Superior temporal gyrus (tissue), 1 donor: ENCODE data around the gene MEIOSIN.
"Not testable (repeated sequence)": the region's sequence is repeated elsewhere in the genome, so short reads cannot be mapped to it uniquely, and the experiment has no call there.

Source experiments
- DNase-seq: peaks from one replicate; pipeline ENCODE4 v3.0.0-alpha.2; 2016; ENCODE audit errors: extremely low spot score

MEIOSIN gene, protein sequence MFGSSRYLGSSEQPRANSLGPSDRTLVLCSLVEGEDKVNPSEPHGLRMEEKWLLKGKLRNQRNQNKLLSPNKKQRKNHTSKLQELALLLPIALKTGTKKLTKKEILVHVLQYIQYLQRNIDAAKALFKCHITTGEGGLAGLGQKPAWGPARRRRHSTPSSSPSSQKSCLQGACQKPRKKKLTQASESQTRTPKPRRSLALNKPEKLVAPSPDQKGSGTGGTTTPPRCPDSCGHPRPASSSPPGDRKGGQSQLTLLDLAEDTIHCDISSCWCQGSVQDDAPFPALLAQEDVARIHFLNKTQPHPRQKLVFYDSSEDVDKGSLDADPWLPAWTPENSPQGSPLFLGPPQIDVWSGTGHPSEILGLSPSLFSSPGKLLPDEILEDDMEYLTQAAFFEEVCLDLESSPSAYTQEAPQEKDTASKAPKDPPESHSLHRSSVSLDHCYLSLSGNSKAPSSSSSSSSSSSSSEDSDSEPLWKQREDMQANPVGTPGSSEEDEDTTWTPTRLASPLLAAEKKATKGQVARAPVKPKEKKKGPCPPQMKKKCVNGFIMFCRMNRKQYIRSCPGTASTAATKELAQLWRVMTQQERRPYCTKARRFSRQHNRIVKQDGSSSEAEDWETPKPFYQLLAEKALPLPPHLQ

DNA sequence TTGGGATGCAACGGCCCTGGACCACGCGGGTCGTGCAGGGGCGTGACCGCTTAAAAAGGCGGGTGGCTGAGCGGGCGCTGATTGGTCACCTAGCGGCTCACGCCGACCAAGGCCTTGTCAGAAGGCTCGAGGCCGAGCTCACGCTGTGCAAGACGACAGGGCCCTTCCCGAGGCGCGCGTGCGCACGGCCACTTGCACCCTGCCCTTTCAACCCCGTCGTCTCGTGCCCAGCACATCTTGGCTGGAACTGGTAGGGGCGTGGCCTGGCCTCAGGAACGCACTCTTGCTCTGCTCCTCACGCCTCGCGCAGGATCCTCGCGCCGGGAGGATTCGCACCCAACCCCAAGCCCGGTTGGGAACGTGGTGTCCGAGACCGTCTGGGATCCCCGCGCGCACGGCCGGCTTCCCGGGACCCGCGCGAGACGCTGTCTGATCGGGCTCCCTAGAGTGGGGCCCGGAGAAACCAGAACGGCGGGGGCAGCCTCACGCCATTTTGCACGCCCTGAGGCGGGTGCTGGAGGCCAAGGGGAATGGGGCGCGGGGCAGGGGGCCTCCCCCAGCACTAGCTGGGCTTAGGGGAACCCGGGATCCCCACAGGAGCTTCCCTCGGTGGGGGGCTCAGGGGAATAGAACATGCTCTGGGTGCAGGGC is at the start of gene MEIOSIN:
MEIOSIN (plus strand) TSS at position 280 of the 651 bp plus-strand sequence. CDS start 1,938 bp downstream, outside the sequence.
- no peak for DNase-seq

DNA sequence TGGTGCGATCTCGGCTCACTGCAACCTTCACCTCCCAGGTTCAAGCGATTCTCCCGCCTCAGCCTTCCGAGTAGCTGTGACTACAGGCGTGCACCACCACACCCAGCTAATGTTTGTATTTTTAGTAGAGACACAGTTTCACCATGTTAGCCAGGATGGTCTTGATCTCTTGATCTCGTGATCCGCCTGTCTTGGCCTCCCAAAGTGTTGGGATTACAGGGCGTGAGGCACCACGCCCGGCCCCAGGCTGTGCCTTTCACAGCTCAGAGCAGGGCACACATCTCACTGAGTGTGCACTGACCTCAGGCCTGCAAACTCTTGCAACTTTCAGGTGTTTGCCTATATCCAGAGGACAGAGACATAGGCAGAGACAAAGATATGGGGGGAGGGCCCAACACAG is 48.2 kb upstream of the MEIOSIN start:
- not testable (repeated sequence) for DNase-seq

DNA sequence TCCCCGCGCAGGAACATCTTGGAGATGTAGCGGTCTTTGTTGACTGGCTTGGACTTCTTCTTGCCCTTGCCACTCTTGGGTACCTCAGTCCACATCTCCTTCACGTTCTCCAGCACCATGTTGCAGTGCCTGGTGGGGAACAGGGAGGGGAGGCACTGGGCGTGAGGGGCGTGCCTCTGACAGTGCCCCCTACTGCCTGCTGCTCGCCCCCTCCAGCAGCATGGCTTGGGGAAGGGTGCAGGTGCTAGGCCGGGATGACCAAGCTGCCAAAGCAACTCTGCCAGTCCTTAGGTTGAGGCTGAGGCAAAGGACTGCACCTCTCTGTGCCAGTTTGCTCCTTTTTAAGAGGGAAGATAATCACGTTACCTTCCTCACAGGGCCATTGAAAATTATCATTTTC is 45.6 kb upstream of the MEIOSIN start:
- no peak for DNase-seq

DNA sequence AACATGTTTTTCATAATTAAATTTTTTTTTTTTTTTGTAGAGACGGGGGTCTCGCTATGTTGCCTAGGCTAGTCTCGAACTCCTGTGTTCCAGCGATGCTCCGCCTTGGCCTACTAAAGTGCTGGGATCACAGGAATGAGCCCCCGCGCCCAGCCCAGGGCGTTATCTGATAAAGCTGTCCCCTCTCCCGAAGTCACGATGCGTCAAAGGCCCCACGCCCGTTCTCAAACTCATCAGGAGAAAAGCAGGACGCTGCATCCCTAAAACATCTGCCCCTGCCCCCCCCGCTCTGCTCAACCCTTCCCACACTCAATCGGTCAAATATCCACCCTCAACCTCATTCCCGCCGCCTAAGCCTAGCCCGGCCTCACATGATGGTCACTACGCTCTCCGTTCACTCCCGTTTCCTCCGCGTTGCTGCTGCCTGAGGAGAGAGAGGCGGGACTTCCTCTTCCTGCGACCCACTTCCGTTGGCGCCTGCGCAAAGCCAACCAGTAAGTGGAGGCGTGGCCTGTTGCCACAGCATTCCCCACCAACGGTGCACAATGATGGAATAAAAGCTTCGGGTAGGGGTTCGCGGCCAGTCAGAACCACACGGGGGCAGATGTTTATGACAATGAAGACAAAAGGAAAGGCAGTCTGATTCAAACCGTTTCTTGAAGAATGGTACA is 41.6 kb upstream of the MEIOSIN start, which contains the start of gene SNRPD2:
SNRPD2 (minus strand) TSS at position 438 of the 671 bp plus-strand sequence; CDS start at position 373, 65 bp downstream.
- peak; percentile 98 for DNase-seq

DNA sequence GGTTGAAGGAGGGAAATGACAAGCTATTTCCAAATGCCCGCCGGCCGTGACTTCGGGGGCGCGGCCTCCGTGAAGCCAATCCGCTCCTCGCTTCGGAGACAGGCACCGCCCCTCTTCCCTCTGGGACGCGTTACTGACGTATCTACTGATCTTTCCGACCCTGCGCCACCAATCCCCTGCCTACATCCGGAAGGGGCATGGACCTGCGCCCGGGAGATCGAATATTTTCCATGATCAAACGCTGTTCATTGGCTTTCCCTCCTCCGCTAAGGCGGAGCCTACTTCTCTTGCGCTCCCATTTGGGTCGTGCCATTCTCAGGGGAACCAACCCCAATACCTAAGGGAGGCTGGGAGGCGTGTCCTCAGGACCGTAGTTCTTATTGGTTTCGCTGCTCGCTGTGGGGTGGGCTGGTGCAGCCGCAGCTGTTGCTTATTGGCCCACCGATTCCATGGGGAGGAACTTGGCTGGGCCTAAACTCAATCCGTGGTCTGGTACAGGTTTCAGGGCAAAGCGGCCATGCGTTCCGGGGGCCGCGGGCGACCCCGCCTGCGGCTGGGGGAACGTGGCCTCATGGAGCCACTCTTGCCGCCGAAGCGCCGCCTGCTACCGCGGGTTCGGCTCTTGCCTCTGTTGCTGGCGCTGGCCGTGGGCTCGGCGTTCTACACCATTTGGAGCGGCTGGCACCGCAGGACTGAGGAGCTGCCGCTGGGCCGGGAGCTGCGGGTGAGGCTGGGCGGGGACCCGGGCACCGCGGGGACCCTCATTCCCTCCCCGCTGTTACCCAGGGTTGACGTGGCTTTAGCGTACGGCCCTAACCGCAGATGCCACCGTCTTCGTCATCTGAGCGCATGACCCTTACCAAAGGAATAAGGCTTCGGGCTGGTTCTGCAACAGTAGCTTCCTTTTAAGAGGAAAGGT is 40.8 kb upstream of the MEIOSIN start, which contains the start of gene QPCTL:
QPCTL (plus strand) TSS at position 480 of the 919 bp plus-strand sequence; CDS start at position 518, 38 bp downstream.
- DNase-seq: peak; percentile 99

DNA sequence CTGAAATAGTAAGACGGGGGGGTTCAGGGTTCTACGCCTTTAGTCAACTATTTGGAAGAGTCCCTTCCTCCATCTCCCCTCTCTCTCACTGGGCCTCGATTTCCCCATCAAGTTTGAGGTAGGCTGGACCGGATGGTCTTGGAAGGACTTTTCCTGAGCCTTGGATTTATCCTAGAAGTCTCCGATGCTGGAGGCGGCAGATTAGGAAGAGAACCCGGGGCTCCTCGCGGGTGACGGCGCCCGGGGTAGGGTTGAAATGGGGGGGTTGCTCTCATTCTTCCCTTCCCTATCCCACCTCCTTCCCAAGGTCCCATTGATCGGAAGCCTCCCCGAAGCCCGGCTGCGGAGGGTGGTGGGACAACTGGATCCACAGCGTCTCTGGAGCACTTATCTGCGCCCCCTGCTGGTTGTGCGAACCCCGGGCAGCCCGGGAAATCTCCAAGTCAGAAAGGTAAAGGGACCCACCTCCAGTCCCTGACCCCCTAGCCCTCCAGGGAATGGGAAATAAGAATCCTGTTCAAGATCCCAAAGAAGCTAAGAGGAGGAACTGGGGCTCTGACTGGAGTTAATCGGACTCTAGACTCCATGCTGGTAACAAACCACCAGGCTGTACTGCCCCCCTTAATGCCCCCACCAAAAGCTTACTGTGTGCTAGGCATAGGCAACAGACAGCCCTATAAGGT is 40.0 kb upstream of the MEIOSIN start:
- DNase-seq: peak; percentile 74

DNA sequence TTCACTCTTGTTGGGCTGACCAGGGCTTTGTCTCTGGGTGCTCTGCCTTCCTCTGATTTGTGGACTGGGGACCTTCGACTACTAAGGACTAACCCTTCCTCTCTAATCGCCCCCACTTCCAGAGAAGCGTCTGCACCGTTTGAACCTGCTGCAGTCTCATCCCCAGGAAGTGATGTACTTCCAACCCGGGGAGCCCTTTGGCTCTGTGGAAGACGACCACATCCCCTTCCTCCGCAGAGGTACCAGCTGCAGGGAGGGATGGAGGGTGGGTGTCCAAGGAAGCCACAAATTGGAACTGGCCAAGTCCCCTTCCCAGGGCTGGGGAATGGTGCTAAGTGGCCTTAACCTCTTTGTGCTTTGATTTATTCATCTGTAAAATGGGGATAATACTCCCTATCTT is 31.6 kb upstream of the MEIOSIN start:
- DNase-seq: no peak

DNA sequence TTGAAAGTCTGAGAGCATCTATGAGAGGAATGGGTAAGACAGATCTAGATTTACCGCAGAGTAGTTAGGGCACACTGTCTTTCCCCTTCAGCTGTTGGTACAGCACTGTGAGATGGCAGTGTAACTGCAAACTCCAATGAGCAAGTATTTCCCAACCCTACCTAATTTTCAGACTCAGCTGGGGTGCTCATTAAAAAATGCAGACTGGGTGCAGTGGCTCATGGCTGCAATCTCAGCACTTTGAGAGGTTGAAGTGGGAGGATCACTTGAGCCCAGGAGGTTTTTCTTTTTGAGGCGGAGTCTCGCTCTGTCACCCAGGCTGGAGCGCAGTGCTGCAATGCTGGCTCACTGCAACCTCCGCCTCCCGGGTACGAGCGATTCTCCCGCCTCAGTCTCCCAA is 28.1 kb upstream of the MEIOSIN start:
- DNase-seq: no peak

DNA sequence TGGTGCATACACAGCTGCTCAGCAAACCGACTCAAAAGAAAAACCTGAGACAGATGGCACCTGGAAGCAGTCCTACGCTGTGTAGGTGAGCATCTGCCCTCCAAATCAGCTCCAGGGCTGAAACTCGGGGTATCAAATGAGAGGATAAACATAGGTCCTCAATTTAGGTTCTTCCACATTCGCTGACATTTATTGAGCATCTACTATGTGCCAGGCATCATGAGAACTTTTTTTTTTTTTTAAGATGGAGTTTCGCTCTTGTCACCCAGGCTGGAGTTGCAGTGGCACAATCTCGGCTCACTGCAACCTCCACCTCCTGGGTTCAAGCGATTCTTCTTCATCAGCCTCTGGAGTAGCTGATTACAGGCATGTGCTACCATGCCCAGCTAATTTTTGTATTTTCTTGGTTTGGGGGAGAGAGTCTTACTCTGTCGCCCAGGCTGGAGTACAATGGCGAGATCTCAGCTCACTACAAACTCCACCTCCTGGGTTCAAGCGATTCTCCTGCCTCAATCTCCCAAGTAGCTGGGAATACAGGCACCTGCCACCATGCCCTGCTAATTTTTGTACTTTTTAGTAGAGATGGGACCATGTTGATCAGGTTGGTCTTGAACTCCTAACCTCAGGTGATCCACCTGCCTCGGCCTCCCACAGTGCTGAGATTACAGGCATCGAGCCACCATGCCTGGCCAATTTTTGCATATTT is 27.4 kb upstream of the MEIOSIN start:
- DNase-seq: no peak

DNA sequence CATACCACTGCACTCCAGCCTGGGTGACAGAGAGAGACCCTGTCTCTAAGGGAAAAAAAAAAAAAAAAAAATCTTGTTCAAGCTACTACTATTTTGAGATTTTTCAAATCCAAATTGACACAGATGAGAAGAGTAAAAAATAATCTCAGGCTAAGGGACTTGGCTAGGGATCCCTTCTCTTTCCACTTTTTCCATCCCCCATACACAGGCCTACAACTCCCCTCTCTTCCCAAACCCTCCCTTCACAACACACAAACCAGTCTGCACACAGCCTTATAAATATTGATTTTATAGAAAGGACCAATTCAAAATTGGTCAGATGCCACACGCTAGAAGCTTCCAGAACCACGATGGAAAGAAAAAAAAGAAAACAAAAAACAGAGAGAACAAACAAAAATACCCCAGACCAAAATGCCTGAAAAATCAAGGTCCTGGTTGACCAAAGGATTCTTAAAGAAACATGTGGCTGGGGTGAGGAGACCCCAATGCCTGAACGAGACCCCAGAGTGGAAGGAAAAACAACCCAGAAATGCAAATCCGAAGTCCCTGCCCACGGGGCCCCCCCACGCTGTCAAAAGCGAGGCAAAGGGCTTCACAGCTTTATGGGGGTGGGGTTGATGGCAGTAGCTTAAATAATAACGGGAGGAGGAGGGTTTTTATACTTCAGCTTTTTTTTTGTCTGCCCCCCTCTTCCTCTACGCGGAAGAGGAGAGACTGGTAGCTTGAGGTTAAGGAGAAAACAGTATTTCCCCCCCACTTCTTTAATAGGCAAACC is 22.7 kb upstream of the MEIOSIN start:
- no peak for DNase-seq

DNA sequence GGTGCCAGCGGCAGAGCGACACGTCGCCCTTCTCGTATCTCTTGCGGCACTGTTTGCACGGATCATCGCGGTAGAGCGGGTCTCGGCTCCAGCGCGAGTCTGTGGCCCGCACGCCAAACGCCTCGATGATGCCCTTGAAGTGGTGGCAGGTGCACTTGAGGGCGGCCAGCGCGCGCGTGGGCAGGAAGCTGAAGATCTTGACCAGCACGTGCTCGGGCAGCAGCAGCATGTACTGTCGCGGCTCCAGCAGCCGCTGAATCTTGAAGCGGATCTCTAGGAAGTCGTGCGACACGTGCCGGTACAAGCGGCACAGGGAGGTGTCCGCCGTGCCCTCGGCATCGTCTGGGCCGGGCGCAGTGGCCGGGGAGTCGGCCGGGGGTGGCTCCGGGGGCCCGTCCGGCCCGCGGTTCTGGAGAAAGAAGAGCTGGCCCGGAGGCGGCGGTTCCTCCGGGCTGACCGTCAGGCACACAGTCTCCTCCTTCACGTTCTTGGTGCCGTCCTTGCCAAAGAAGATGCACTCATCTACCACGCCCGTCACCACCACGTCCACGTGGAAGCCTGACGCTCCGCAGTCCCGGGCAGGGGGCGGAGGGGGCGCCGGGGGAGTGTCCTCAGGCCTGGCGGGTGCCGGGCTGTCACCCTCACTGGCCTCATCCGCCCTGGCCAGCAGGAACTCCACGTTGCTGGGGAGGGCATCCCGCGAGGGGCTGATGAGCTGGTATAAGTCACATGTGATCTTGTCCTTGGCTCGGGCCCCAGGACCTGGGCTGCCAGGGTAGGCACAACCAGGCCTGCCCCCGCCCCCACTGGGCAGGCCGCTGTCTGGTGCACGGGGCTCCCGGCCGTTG is 21.2 kb upstream of the MEIOSIN start:
- no peak for DNase-seq

DNA sequence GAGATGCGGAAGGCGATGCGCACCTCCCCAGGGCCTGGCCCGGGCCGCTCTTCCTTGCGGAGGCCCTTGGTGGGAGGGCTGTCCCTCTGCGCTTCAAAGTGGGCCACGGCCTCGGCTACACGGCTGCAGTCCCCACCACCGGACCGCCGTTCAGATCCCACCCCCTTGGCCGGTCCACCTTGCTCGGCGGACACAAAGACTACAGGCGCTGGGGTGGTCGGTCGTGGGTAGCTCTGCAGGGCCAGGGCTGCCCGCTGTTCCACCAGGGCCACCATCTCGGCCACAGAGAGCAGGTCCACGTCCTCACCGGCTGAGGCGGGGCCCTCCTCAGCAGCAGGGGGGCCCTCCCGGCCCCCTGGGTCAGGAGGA is 20.6 kb upstream of the MEIOSIN start:
- DNase-seq: no peak

DNA sequence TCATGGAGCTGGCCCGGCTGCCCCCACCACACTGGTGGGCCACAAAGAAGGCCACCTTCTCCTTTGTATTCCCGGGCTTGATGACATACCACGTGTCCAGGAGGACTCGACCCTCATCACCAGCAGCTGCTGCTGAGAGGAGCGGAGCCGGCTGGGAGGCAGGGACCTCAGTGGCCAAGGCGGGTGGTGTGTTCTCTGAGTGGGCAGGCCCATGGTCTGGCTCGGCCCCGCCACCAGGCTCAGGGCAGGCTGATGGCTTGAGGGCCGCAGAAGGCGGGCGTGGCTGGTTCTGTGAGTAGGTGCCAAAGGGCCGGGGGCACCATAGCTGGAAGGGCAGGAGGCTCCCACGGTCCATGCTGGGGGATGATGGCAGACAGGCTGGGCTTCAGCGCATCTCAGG is 20.1 kb upstream of the MEIOSIN start:
- DNase-seq: no peak

DNA sequence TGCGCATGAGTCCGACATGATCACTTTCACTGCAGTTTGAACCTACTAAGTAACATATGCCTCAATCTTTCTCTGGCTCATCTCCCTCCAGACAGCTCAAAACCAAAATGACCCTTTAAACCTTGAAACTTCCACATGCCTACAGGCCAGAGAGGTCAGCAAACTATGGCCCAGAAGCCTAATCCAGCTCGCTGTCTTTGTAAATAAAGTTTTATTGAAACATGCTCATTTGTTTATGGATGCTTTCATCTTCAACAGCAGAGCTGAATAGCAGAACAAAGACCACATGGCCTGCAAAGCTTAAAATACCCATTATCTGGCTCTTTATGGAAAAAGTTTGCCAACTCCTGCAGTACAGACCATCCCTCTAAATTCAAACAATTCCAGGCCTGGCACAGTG is 18.1 kb upstream of the MEIOSIN start:
- no peak for DNase-seq

DNA sequence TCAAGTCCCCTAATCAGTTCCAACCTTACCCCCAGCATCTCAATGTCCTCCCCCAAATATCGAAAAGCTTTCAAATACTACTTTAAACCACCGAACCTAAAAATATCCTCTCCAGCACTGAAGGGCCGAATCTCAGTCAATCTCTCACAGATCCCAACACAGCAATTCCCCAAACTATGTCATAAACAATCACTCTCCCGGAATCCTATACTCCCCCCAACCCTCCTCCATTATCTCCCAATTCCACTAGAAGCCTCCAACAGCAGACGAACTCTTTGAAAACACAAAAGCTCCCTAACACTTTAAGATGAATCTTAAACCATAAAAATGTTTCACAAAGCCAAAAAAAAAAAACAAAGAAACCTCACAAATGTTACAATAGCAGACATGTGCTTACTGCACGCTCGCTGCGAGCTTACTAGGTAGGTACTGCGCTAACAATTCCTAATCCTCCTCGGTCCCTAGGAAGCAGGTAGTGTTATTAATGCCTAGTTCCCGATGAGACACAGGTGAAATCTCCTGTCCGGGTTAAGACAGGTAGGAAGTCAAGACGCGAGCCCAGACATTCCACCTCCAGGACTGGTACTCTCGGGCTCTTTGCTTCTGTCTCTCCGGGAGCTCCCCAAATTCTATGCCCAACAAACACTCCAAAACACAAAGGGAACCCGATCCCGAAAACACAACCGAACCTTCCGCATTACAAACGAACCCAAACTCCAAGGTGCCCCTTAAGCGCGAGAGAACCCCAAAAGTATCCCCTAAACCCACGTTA is 16.7 kb upstream of the MEIOSIN start:
- DNase-seq: peak; percentile 53

DNA sequence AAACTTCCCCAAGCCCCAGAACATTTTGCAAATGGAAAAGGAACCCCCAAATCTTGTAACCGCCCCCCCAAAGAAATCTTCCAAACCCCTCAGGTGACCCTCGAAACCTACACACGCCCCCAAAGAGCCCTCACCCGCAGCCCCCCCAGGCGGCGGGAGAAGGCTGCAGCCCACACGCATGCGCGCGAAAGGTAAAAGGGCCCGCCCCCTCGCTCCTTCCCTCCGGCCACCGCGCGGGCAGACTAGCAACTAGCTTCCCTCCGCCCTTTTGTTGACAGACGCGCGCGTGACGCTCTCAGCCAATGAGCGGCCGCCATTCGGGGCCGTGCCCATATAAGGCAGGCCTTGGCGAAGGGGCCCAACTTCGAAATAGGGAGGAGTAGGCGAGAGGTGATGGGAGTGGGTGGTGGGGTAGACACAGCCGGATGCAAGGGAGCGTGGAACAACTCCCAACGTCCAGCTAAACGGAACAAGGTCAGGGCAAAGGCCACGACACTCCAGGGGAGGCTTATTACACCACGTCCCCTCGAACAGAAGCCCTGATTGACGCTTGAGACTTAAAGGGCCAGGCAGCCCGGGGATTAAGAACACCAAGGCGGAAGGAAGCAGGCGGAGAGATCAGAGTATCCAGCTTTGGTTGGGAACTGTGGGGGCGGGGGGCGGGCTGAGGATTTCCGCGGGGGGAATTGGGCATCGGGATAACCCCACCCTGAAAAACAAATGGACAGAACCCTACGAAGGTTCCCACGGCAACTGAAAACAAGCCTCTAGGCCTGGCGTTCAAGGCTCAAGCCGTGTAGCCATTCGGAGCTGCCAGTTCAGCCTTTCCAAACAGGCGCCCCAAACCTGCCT is 15.9 kb upstream of the MEIOSIN start:
- DNase-seq: peak; percentile 100
